Neural progenitor cell (in vitro differentiated cells): Measurements from ENCODE around the gene CYGB. TPM values are rescaled to one million over a fixed set of nuclear protein-coding genes. Genes with fewer than 3 reads are reported as not detected.
A peak's percentile ranks its signal among the peaks of the same experiment; 100 is the strongest.

Experiments used
- DNase-seq: peaks from one replicate; pipeline ENCODE4 v3.0.0-alpha.2; 2016; ENCODE audit warnings: low spot score
- H2AFZ ChIP-seq: fragments of 200-600 bp; sonication (generic); replicated peaks from 2 replicates; pipeline ENCODE4 v1.6.1; 2016; ENCODE audit warnings: antibody characterized with exemption
- H3F3A ChIP-seq: fragments of 200-600 bp; sonication (generic); 2 replicates; pipeline ENCODE4 v1.6.1; 2016; ENCODE audit warnings: antibody characterized with exemption, low read depth
- H3K27ac ChIP-seq: fragments of 200-600 bp; sonication (generic); 2 replicates; pipeline ENCODE4 v1.5.1; 2016; ENCODE audit warnings: mild to moderate bottlenecking
- H3K27me3 ChIP-seq: fragments of 200-600 bp; sonication (generic); 2 replicates; pipeline ENCODE4 v1.6.1; 2016; ENCODE audit warnings: mild to moderate bottlenecking, moderate library complexity
- H3K36me3 ChIP-seq: fragments of 200-600 bp; sonication (generic); 2 replicates; pipeline ENCODE4 v1.5.1; 2016
- H3K4me1 ChIP-seq: fragments of 200-600 bp; sonication (generic); 2 replicates; pipeline ENCODE4 v1.6.1; 2016; ENCODE audit warnings: mixed run types
- H3K4me2 ChIP-seq: fragments of 200-600 bp; sonication (generic); 2 replicates; pipeline ENCODE4 v1.6.1; 2016
- H3K4me3 ChIP-seq: fragments of 200-600 bp; sonication (generic); 2 replicates; pipeline ENCODE4 v1.5.1; 2016
- H3K79me2 ChIP-seq: fragments of 200-600 bp; sonication (generic); 2 replicates; pipeline ENCODE4 v1.6.1; 2016; ENCODE audit warnings: low read depth
- H3K9ac ChIP-seq: fragments of 200-600 bp; sonication (generic); 2 replicates; pipeline ENCODE4 v1.6.1; 2016
- H3K9me3 ChIP-seq: fragments of 200-600 bp; sonication (generic); 2 replicates; pipeline ENCODE4 v1.5.1; 2016; ENCODE audit warnings: low read depth
- H4K20me1 ChIP-seq: fragments of 200-600 bp; sonication (generic); 2 replicates; pipeline ENCODE4 v1.6.1; 2016; ENCODE audit warnings: low read depth
- H3K27ac Mint-ChIP-seq: 3 replicates; pipeline ENCODE4 v1.8.0; 2021; ENCODE audit warnings: mixed read lengths
- H3K27me3 Mint-ChIP-seq: 2 replicates; pipeline ENCODE4 v1.8.0; 2022; ENCODE audit warnings: low read depth, mild to moderate bottlenecking, inconsistent platforms, moderate library complexity, mixed read lengths; ENCODE audit not compliant: insufficient read depth
- H3K36me3 Mint-ChIP-seq: 3 replicates; pipeline ENCODE4 v1.8.0; 2021; ENCODE audit warnings: mixed read lengths
- H3K4me1 Mint-ChIP-seq: 3 replicates; pipeline ENCODE4 v1.8.0; 2021; ENCODE audit warnings: mixed read lengths
- H3K4me3 Mint-ChIP-seq: 3 replicates; pipeline ENCODE4 v1.8.0; 2021; ENCODE audit warnings: mild to moderate bottlenecking, moderate library complexity, mixed read lengths
- H3K9me3 Mint-ChIP-seq: 3 replicates; pipeline ENCODE4 v1.8.0; 2020; ENCODE audit warnings: mixed read lengths
- EZH2 ChIP-seq: fragments of 200-600 bp; sonication (generic); IDR thresholded peaks from 2 replicates; pipeline ENCODE4 v1.6.1; 2017; ENCODE audit warnings: antibody characterized with exemption, mild to moderate bottlenecking, moderate library complexity
- EZH2phosphoT487 ChIP-seq: fragments of 200-600 bp; sonication (generic); IDR thresholded peaks from 2 replicates; pipeline ENCODE4 v1.6.1; 2017; ENCODE audit warnings: antibody characterized with exemption
- total RNA-seq: library from RNA; depleted of rRNA; stranded (reverse); fragments of >200 nt; gene quantifications from 2 replicates; pipeline ENCODE4 v1.2.3, GENCODE V29; 2015; ENCODE audit warnings: low replicate concordance
- TF ChIP-seq, protein P1 (sequence below): fragments of 200-600 bp; sonication (generic); IDR thresholded peaks from 2 replicates; pipeline ENCODE4 v1.5.1; 2017; ENCODE audit warnings: antibody characterized with exemption, mild to moderate bottlenecking

The CYGB gene
- total RNA-seq, 1 donor from 2014 or later, result not detected

DNA sequence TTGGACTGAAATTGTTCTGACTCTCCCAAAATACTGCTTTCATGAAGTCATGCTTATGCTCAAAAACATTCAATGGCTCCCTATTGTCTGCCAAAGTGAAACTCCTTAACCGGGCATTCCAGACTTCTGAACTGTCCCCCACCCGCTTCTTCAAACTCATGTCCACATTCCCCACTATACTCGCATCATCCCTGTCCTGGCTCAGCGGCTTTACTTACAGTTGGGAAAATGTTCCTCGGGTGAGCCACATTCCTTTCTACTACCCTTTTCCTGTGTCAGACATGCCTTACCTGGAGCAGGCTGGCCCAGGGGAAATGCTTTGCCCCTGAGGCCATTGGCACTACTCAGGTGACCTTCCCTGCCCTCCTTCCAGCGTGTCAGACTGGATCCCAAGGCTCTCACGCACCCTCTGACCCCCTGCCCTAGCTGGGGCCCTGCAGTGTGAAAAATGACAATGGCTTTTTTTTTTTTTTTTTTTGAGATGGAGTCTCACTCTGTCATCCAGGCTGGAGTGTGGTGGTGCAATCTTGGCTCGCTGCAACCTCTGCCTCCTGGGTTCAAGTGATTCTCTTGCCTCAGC lies 5.3 kb downstream of the CYGB start:
- H3K27ac ChIP-seq, result no peak overlapping the region
- H3K4me3 Mint-ChIP-seq, result no peak overlapping the region
- no peak overlapping the region for H3K9ac ChIP-seq
- H3K4me1 ChIP-seq, result peaks cover 9% of the 10 kb centered on the region
- H3K36me3 ChIP-seq, result no peaks in the 10 kb centered on the region
- no peaks in the 10 kb centered on the region for H3K36me3 Mint-ChIP-seq
- peaks cover 11% of the 10 kb centered on the region for H3F3A ChIP-seq
- H4K20me1 ChIP-seq, result peaks cover 3% of the 10 kb centered on the region
- no peak overlapping the region for H2AFZ ChIP-seq
- DNase-seq, result no peak
- peaks cover 25% of the 10 kb centered on the region for H3K27me3 Mint-ChIP-seq
- H3K4me2 ChIP-seq, result no peak overlapping the region
- H3K4me3 ChIP-seq, result no peak overlapping the region
- H3K4me1 Mint-ChIP-seq, result peaks cover 39% of the 10 kb centered on the region
- H3K9me3 Mint-ChIP-seq, result no peaks in the 10 kb centered on the region
- no peaks in the 10 kb centered on the region for H3K9me3 ChIP-seq
- no peaks in the 10 kb centered on the region for H3K79me2 ChIP-seq
- H3K27ac Mint-ChIP-seq, result peak overlapping the region; percentile 94
- TF ChIP-seq, protein P1, sequence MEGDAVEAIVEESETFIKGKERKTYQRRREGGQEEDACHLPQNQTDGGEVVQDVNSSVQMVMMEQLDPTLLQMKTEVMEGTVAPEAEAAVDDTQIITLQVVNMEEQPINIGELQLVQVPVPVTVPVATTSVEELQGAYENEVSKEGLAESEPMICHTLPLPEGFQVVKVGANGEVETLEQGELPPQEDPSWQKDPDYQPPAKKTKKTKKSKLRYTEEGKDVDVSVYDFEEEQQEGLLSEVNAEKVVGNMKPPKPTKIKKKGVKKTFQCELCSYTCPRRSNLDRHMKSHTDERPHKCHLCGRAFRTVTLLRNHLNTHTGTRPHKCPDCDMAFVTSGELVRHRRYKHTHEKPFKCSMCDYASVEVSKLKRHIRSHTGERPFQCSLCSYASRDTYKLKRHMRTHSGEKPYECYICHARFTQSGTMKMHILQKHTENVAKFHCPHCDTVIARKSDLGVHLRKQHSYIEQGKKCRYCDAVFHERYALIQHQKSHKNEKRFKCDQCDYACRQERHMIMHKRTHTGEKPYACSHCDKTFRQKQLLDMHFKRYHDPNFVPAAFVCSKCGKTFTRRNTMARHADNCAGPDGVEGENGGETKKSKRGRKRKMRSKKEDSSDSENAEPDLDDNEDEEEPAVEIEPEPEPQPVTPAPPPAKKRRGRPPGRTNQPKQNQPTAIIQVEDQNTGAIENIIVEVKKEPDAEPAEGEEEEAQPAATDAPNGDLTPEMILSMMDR, result no peak
- TF ChIP-seq EZH2 (no peak), EZH2phosphoT487 (no peak)
- H3K27me3 ChIP-seq, result peaks cover 29% of the 10 kb centered on the region

DNA sequence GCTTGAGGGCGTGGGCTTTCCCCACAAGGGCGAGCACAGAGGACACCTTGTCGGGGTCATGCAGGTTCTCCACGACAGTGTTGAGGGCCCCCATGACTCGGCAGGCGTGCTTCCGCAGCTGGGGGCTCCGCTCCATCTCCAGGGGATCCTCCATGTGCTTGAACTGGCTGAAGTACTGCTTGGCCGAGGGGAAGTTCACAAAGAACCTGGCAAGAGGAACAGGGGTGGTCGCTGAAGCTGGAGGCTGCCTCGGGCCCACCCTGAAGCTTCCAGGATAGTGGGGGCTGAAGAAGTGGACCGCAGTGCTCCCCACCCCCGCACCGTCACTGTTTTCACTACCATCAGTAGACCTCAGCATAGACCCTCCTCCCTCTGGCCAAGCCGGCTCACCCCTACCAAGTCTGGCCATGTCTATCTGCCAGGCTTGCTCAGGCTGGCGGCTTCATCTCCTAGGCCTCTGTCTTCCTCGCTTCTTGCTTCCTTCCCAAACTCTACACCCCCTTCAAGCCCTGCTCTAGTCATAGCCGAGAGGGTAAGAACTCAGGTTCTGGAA lies 5.9 kb downstream of the CYGB start:
- Mint-ChIP-seq H3K27ac (peak overlapping the region; percentile 94), H3K4me3 (no peak overlapping the region), H3K27me3 (peaks cover 21% of the 10 kb centered on the region), H3K36me3 (no peaks in the 10 kb centered on the region), H3K9me3 (no peaks in the 10 kb centered on the region), H3K4me1 (peaks cover 38% of the 10 kb centered on the region)
- no peak overlapping the region for H3K4me2 ChIP-seq
- no peak overlapping the region for H3K27ac ChIP-seq
- no peak overlapping the region for H3K4me3 ChIP-seq
- DNase-seq, result no peak
- no peaks in the 10 kb centered on the region for H3K79me2 ChIP-seq
- H3F3A ChIP-seq, result peaks cover 5% of the 10 kb centered on the region
- TF ChIP-seq, protein P1, result no peak
- TF ChIP-seq EZH2phosphoT487, result no peak
- TF ChIP-seq EZH2, result no peak
- no peak overlapping the region for H3K9ac ChIP-seq
- peaks cover 2% of the 10 kb centered on the region for H4K20me1 ChIP-seq
- H3K36me3 ChIP-seq, result no peaks in the 10 kb centered on the region
- no peaks in the 10 kb centered on the region for H3K9me3 ChIP-seq
- peaks cover 23% of the 10 kb centered on the region for H3K27me3 ChIP-seq
- peaks cover 9% of the 10 kb centered on the region for H3K4me1 ChIP-seq
- H2AFZ ChIP-seq, result no peak overlapping the region

DNA sequence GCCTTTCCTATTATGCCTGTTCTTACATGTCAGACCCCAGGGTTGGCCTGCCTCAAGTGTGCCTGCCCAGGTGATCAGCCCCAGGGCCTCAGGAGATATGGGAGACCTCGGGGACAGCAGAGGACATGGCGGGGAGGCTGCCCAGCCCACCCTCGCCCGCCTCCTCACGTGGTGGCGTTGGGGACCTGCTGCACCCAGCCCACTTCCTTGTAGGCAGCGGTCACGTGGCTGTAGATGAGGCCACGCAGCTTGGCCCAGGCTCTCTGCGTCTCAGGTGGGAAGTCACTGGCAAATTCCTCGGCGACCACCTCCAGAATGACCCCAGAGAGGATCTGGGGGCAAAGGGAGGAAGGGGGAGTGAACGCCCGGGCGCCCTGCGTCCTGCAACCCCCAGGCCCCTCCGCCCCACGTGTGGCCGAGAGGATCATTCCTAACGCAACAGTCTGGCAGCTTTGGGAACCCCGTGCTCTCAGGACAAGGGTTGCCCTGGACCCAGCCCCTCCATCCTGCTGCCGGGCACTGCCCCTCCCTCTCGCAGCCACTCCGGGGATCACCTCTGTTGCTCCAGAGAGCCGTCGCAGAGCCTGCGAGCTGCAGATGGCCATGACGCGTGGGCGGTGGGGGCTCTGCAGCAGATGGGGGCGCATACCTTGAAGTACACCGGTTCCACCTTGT lies 6.6 kb downstream of the CYGB start:
- no peak overlapping the region for H3K4me2 ChIP-seq
- H3K9me3 Mint-ChIP-seq, result no peaks in the 10 kb centered on the region
- TF ChIP-seq, protein P1, result no peak
- TF ChIP-seq EZH2phosphoT487 (no peak), EZH2 (no peak)
- H3K27me3 ChIP-seq, result peaks cover 16% of the 10 kb centered on the region
- no peak overlapping the region for H3K4me3 Mint-ChIP-seq
- no peak overlapping the region for H2AFZ ChIP-seq
- H3K27ac Mint-ChIP-seq, result no peak overlapping the region
- no peak overlapping the region for H3K4me3 ChIP-seq
- no peaks in the 10 kb centered on the region for H3K36me3 ChIP-seq
- DNase-seq, result no peak
- H3K27ac ChIP-seq, result no peak overlapping the region
- H3K79me2 ChIP-seq, result no peaks in the 10 kb centered on the region
- peaks cover 38% of the 10 kb centered on the region for H3K4me1 Mint-ChIP-seq
- H4K20me1 ChIP-seq, result no peaks in the 10 kb centered on the region
- H3F3A ChIP-seq, result no peaks in the 10 kb centered on the region
- H3K9me3 ChIP-seq, result no peaks in the 10 kb centered on the region
- no peak overlapping the region for H3K9ac ChIP-seq
- H3K36me3 Mint-ChIP-seq, result no peaks in the 10 kb centered on the region
- H3K27me3 Mint-ChIP-seq, result peaks cover 15% of the 10 kb centered on the region
- H3K4me1 ChIP-seq, result peaks cover 9% of the 10 kb centered on the region
